Nephron (organoid): ENCODE data around the gene TRIB2.

Experiments
- H3K27ac Mint-ChIP-seq, 3 experiments: 2 replicates each; pipeline ENCODE4 v1.8.0; 2020; ENCODE audit warnings: mixed read lengths in 3 of 3, mild to moderate bottlenecking in 2 of 3, moderate library complexity in 1 of 3
- H3K27me3 Mint-ChIP-seq: 2 replicates; pipeline ENCODE4 v1.8.0; 2021; ENCODE audit warnings: low read depth, mild to moderate bottlenecking, moderate library complexity, mixed read lengths
- H3K36me3 Mint-ChIP-seq: 2 replicates; pipeline ENCODE4 v1.8.0; 2020; ENCODE audit warnings: low read depth, mixed read lengths
- H3K4me1 Mint-ChIP-seq: 2 replicates; pipeline ENCODE4 v1.8.0; 2020; ENCODE audit warnings: mixed read lengths
- H3K4me3 Mint-ChIP-seq, 3 experiments: 2 replicates each; pipeline ENCODE4 v1.8.0; 2020; ENCODE audit warnings: mild to moderate bottlenecking in 3 of 3, mixed read lengths in 3 of 3, moderate library complexity in 2 of 3
- H3K9me3 Mint-ChIP-seq: 2 replicates; pipeline ENCODE4 v1.8.0; 2020; ENCODE audit warnings: mixed read lengths
- CTCF ChIP-seq, 3 experiments: fragments of 200-600 bp; sonication (generic); IDR thresholded peaks; one replicate each; pipeline ENCODE4 v1.5.0; 2021; ENCODE audit warnings: antibody characterized with exemption in 3 of 3; ENCODE audit not compliant: unreplicated experiment in 3 of 3

Gene TRIB2

DNA sequence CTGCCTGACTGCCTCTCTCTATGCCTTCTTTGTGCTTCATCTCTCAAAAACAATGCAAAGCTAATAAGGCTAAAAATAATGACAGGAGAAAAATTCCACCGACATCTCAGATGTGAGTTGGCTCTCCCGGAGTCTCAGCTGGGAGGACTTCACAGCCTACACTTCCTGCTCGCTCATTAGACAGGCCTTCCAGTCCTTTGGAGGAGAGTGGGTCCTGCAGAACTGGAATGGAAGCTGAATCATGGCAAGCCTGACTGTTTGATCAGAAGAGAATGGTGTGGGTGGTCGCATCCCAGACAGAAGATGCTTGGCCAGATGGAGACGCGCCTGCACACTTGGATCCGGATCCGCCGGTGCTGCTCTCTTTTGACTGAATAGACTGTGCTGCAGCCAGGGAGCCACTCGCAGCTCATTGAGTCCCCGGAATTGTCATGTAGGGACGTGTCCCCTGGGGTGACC lies 49.7 kb downstream of the TRIB2 start:
- Mint-ChIP-seq H3K4me1 (peaks cover 58% of the 10 kb centered on the region), H3K36me3 (no peaks in the 10 kb centered on the region), H3K27me3 (peaks cover 5% of the 10 kb centered on the region), H3K4me3 (no peak overlapping the region), H3K9me3 (no peaks in the 10 kb centered on the region), H3K27ac (peak overlapping the region in 2 of 3 experiments; percentile 8 to 47)
- TF ChIP-seq CTCF (IDR thresholded peaks at IDR 0.05; ENCODE audit: unreplicated experiment in 3 of 3): no peak

DNA sequence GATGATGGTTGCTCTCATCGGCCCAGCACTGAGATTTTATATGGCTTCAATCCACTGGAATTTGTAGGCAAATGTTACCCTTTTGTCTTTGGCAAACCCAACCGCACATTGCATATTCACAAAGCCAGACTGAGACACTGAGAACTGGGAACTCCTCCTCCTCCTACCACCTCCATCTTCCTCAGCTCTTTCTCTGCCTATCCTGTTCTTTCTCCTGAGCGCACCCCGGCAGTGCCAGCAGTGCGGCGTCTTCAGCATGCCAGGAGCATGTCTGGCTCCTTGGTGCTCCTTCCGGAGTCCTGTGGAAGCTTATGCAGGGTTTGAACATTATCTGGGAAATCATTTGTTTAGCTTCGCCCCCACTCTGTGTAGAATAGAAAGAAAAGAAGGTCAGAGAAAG lies 50.8 kb downstream of the TRIB2 start:
- no peak for TF ChIP-seq CTCF (IDR thresholded peaks at IDR 0.05; ENCODE audit: unreplicated experiment in 3 of 3)
- Mint-ChIP-seq H3K4me1 (peaks cover 68% of the 10 kb centered on the region), H3K27ac (peak overlapping the region; percentile 74 to 77 (median 77)), H3K9me3 (no peaks in the 10 kb centered on the region), H3K36me3 (no peaks in the 10 kb centered on the region), H3K27me3 (peaks cover 5% of the 10 kb centered on the region), H3K4me3 (peak overlapping the region in 1 of 3 experiments; percentile 32)

DNA sequence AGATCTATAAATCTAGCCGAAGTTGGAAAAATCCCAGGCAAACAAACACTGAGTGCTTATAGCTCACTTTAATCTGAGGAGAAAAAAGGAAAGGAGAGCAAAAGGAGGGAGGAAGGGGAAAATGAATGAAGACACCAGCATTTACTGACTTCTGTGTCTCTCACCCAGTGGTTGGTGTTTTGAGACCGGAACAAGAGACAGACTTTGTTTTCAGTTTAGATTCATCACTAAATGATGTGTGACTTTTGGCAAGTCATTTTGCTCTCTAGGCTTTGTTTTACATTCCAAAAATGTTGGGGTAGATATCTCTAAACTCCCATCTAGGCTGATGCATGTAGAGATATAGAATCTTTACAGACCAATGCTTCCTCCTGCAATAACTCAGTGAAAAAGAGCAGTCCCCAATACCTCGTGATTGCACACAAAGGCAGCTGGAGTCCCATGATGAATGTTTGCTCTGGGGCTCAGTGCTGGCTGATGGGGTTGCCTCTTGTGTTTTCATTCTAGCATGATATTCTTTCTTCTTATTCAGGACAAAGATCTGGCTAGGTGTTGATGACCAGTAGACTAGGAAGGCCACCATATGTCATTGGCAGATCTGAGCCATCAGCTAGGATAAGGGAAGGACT lies 51.4 kb downstream of the TRIB2 start:
- TF ChIP-seq CTCF (IDR thresholded peaks at IDR 0.05; ENCODE audit: unreplicated experiment in 3 of 3): no peak
- Mint-ChIP-seq H3K27me3 (peaks cover 3% of the 10 kb centered on the region), H3K9me3 (no peaks in the 10 kb centered on the region), H3K4me1 (peaks cover 71% of the 10 kb centered on the region), H3K27ac (peak overlapping the region; percentile 74 to 77 (median 77)), H3K36me3 (no peaks in the 10 kb centered on the region), H3K4me3 (no peak overlapping the region)

GRCh38 chr2:12769492-12770105 lies 52.9 kb downstream of the TRIB2 start:
- no peaks in the 10 kb centered on the region for H3K9me3 Mint-ChIP-seq
- peaks cover 76% of the 10 kb centered on the region for H3K4me1 Mint-ChIP-seq
- H3K4me3 Mint-ChIP-seq: no peak overlapping the region
- H3K27me3 Mint-ChIP-seq: no peaks in the 10 kb centered on the region
- peak overlapping the region; percentile 38 to 67 (median 42) for H3K27ac Mint-ChIP-seq
- H3K36me3 Mint-ChIP-seq: no peaks in the 10 kb centered on the region
- TF ChIP-seq CTCF (IDR thresholded peaks at IDR 0.05; ENCODE audit: unreplicated experiment in 3 of 3): no peak

GRCh38 chr2:12770300-12770968 lies 53.7 kb downstream of the TRIB2 start:
- Mint-ChIP-seq H3K27ac (peak overlapping the region; percentile 8 to 93 (median 52)), H3K27me3 (no peaks in the 10 kb centered on the region), H3K36me3 (no peaks in the 10 kb centered on the region), H3K4me1 (peaks cover 79% of the 10 kb centered on the region), H3K9me3 (no peaks in the 10 kb centered on the region), H3K4me3 (no peak overlapping the region)
- TF ChIP-seq CTCF (IDR thresholded peaks at IDR 0.05; ENCODE audit: unreplicated experiment in 3 of 3): no peak
